ENCODE data around the gene POC5.

DNA sequence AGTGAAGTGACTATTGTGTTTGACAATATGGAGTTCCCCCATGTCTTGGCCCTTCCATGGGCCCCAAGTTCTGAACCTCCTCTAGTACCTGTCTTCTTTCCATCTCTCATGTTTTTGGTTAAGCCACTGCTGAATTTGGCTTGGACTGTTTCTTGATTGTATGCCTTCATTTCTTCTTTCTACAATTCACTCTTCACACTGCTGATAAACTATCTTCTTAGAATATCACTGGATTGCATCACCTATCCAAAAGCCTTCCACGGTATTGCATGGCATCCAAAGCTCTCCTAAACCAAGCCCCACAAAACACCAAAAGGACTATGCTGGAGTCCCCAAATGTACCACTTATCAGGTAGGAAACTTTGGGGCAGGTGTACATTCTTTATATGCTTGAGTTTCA, 4.3 kb upstream of the POC5 start:
- TF ChIP-seq, protein P1, sequence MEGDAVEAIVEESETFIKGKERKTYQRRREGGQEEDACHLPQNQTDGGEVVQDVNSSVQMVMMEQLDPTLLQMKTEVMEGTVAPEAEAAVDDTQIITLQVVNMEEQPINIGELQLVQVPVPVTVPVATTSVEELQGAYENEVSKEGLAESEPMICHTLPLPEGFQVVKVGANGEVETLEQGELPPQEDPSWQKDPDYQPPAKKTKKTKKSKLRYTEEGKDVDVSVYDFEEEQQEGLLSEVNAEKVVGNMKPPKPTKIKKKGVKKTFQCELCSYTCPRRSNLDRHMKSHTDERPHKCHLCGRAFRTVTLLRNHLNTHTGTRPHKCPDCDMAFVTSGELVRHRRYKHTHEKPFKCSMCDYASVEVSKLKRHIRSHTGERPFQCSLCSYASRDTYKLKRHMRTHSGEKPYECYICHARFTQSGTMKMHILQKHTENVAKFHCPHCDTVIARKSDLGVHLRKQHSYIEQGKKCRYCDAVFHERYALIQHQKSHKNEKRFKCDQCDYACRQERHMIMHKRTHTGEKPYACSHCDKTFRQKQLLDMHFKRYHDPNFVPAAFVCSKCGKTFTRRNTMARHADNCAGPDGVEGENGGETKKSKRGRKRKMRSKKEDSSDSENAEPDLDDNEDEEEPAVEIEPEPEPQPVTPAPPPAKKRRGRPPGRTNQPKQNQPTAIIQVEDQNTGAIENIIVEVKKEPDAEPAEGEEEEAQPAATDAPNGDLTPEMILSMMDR (IDR thresholded peaks at IDR 0.05; ENCODE audit: insufficient read depth, low read depth, low read length): no peak
- no peak for TF ChIP-seq EZH2 (IDR thresholded peaks at IDR 0.05; ENCODE audit: insufficient read depth, low read length)

All from astrocyte (in vitro differentiated cells and primary cell).